Neural cell (in vitro differentiated cells): ENCODE results near the gene APBB2.

Source experiments
- EP300 ChIP-seq: fragments of 450-650 bp; conservative IDR thresholded peaks from 2 replicates; pipeline ENCODE4 v1.6.1; 2014; ENCODE audit warnings: antibody characterized with exemption, mild to moderate bottlenecking, moderate library complexity; ENCODE audit not compliant: poor library complexity, severe bottlenecking
- EZH2 ChIP-seq: fragments of 200-600, 300-800 bp; shearing (Covaris generic), sonication (generic); IDR thresholded peaks from 2 replicates; pipeline ENCODE4 v1.6.1; 2014; ENCODE audit warnings: antibody characterized with exemption, low read length, borderline replicate concordance, mild to moderate bottlenecking; ENCODE audit not compliant: insufficient read depth, poor library complexity, severe bottlenecking
- TF ChIP-seq, protein P1 (sequence below): fragments of 450-650 bp; IDR thresholded peaks from 2 replicates; pipeline ENCODE4 v1.5.1; 2014; ENCODE audit warnings: antibody characterized with exemption, mild to moderate bottlenecking, moderate library complexity; ENCODE audit not compliant: poor library complexity, severe bottlenecking

DNA sequence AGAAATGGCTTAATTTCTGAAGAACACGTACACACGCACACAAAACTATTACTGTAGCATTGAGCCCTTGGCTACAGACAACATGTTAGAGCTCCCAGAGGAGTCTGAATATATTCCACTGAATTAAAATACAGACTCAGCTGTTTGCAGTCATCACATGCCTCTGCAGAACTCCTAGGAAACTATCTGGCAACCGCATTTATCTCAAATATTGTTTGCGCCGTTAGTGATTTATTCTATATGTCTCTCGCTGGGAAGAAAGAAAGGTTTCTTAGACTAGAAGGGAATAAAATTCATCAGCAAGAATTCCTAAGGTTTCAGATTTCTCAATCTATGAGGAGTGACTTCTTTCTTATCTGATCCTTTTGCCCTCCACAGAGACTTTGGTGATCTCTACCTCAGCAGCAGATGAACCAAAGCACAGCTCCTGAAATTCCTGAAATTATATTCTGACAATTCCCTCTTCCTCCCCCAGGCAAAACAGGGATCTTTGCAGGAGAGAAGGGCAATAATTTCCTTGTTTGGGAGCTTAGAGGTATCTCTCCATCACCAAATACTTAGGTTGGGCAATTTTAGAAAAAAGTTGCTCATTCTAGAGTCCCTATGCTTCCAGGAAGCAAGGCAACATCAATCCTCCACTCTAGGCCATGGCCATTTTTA is 199.2 kb downstream of the APBB2 start:
- TF ChIP-seq, protein P1, sequence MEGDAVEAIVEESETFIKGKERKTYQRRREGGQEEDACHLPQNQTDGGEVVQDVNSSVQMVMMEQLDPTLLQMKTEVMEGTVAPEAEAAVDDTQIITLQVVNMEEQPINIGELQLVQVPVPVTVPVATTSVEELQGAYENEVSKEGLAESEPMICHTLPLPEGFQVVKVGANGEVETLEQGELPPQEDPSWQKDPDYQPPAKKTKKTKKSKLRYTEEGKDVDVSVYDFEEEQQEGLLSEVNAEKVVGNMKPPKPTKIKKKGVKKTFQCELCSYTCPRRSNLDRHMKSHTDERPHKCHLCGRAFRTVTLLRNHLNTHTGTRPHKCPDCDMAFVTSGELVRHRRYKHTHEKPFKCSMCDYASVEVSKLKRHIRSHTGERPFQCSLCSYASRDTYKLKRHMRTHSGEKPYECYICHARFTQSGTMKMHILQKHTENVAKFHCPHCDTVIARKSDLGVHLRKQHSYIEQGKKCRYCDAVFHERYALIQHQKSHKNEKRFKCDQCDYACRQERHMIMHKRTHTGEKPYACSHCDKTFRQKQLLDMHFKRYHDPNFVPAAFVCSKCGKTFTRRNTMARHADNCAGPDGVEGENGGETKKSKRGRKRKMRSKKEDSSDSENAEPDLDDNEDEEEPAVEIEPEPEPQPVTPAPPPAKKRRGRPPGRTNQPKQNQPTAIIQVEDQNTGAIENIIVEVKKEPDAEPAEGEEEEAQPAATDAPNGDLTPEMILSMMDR = no peak
- TF ChIP-seq EP300 (no peak), EZH2 (no peak)
